ENCODE results near the gene MAML1. TPM values are rescaled to one million over a fixed set of nuclear protein-coding genes. Genes with fewer than 3 reads are reported as not detected.

The MAML1 gene
- total and polyA plus RNA-seq, 3 donors from 2014 or later = 23.5 to 60.7 (median 52.5) TPM

DNA sequence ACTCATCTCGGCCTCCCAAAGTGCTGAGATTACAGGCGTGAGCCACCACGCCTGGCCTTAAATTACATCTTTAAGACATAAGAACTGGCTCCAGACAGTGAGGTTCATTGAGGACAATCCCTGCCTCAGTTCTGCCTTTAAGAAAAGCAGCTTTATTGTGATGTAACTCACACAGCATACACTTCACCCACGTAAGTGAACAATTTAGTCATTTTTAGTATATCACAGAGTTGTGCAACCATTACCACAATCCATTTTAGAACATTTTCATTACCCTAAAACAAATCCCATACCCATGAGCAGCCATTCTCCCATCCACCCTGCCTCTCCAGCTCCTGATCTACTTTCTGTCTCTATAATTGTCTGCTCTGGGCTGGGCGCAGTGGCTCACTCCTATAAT is 37.2 kb downstream of the MAML1 start:
- intact Hi-C loops (cut with DNase I; ENCODE audit: low total_unique reads) = no loop called here
- TF ChIP-seq POLR2A (IDR thresholded peaks at IDR 0.05) = no peak
- no peak for TF ChIP-seq CTCF (IDR thresholded peaks at IDR 0.05)
- no peaks in the 10 kb centered on the region for H3K36me3 ChIP-seq (ENCODE audit: low read depth, missing control alignments)
- no peaks in the 10 kb centered on the region for H3K27me3 ChIP-seq
- 88 to 93% methylated on average over 4 to 5 of the region's 5 CpGs for WGBS, 2 donors
- H3K9me3 ChIP-seq = no peaks in the 10 kb centered on the region
- DNase-seq = no peak
- H3K4me3 ChIP-seq = no peak overlapping the region
- H3K4me1 ChIP-seq = no peaks in the 10 kb centered on the region
- no peak overlapping the region for H3K27ac ChIP-seq

DNA sequence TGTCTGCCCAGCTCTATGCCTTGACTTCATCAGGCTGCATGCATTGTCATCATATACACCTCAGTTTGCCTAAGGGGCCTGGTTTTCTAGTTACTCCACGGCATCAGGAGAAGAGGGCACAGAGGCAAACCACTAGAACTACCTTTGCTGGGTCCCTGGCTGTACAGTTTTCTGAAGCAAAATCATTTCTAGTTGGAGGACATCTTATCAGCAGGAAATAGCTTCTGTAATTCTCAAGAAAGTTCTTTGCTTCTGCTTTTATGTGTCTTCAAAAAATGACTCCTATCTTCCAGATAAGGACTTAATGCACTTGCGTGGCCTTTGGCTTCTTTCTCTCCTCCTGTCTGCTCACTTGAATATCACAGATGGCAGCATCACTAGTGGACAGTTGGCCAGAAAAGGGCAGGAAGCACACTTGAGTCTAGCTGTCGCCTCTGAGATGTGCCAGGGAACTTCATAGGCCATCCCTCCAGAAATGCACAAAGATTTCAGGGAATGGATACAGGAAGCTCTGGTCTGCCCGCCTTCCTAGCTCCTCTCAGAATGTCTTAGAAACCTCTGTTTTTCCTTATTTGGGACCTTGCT is 38.8 kb downstream of the MAML1 start:
- intact Hi-C loops (cut with DNase I; ENCODE audit: low total_unique reads) = no loop called here
- Histone ChIP-seq H3K4me3 (no peak overlapping the region), H3K27ac (no peak overlapping the region), H3K27me3 (no peaks in the 10 kb centered on the region), H3K36me3 (ENCODE audit: low read depth, missing control alignments) (no peaks in the 10 kb centered on the region), H3K9me3 (no peaks in the 10 kb centered on the region), H3K4me1 (no peaks in the 10 kb centered on the region)
- no peak for TF ChIP-seq CTCF (IDR thresholded peaks at IDR 0.05)
- TF ChIP-seq POLR2A (IDR thresholded peaks at IDR 0.05) = no peak
- 81 to 83% methylated on average over 4 of the region's 4 CpGs for WGBS, 2 donors
- DNase-seq = no peak

GRCh38 chr5:179772351-179772750 is 39.7 kb downstream of the MAML1 start:
- TF ChIP-seq POLR2A (IDR thresholded peaks at IDR 0.05) (no peak), CTCF (IDR thresholded peaks at IDR 0.05) (no peak)
- H3K27ac ChIP-seq = no peak overlapping the region
- no peak overlapping the region for H3K4me3 ChIP-seq
- H3K9me3 ChIP-seq = no peaks in the 10 kb centered on the region
- no peaks in the 10 kb centered on the region for H3K36me3 ChIP-seq (ENCODE audit: low read depth, missing control alignments)
- 92 to 94% methylated on average over 6 of the region's 6 CpGs for WGBS, 2 donors
- intact Hi-C loops (cut with DNase I; ENCODE audit: low total_unique reads) = no loop called here
- no peaks in the 10 kb centered on the region for H3K27me3 ChIP-seq
- no peaks in the 10 kb centered on the region for H3K4me1 ChIP-seq
- no peak for DNase-seq

GRCh38 chr5:179773686-179774040 is 41.0 kb downstream of the MAML1 start:
- no peaks in the 10 kb centered on the region for H3K4me1 ChIP-seq
- H3K36me3 ChIP-seq (ENCODE audit: low read depth, missing control alignments) = no peaks in the 10 kb centered on the region
- no peaks in the 10 kb centered on the region for H3K27me3 ChIP-seq
- DNase-seq = no peak
- TF ChIP-seq POLR2A (IDR thresholded peaks at IDR 0.05) (no peak), CTCF (IDR thresholded peaks at IDR 0.05) (no peak)
- 94 to 99% methylated on average over 5 to 9 of the region's 9 CpGs for WGBS, 2 donors
- H3K4me3 ChIP-seq = no peak overlapping the region
- intact Hi-C loops (cut with DNase I; ENCODE audit: low total_unique reads) = no loop called here
- no peak overlapping the region for H3K27ac ChIP-seq
- no peaks in the 10 kb centered on the region for H3K9me3 ChIP-seq

- H3K27me3 ChIP-seq = no peaks in the 10 kb centered on the region
- intact Hi-C loops (cut with DNase I; ENCODE audit: low total_unique reads) = no loop called here
- TF ChIP-seq CTCF (IDR thresholded peaks at IDR 0.05) = no peak
- TF ChIP-seq POLR2A (IDR thresholded peaks at IDR 0.05) = no peak
- 92 to 98% methylated on average over 5 to 12 of the region's 12 CpGs for WGBS, 2 donors
- DNase-seq = no peak
- H3K27ac ChIP-seq = no peak overlapping the region
- no peaks in the 10 kb centered on the region for H3K4me1 ChIP-seq
- H3K4me3 ChIP-seq = no peak overlapping the region
- no peaks in the 10 kb centered on the region for H3K9me3 ChIP-seq
- H3K36me3 ChIP-seq (ENCODE audit: low read depth, missing control alignments) = no peaks in the 10 kb centered on the region
Observed at GRCh38 chr5:179774442-179774841, 41.8 kb downstream of the MAML1 start.
